ENCODE results near the gene KIFAP3.
"Not testable (repeated sequence)": the region's sequence is repeated elsewhere in the genome, so short reads cannot be mapped to it uniquely, and the experiment has no call there.

The KIFAP3 gene

GRCh38 chr1:170074250-170075157 is at the start of gene KIFAP3:
KIFAP3 (minus strand) TSS chr1:170074695; CDS start chr1:170074467, 228 bp downstream.
- in situ Hi-C loops (cut with MboI; ENCODE audit: low sequenced_read_pairs) = no loop called here

DNA sequence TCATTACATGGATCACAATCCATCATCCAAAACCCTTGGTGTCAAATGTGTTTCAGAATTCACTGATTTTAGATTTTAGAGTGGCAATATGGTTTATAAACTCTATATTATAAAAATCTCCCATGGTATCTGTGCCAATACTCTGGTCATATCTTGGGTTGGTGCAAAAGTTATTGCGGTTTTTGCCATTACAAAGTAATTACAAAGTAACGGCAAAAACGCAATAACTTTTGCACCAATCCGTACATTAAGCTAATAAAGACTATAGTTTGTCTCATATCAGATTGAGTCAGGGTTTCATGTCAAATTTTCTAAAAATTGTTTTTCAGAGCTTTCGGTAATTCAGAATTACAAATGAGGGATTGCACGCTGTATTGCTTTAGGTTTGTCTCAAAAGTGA is 47.9 kb upstream of the KIFAP3 start:
- in situ Hi-C loops (cut with MboI; ENCODE audit: low sequenced_read_pairs) = no loop called here

GRCh38 chr1:170114906-170115305 is 40.4 kb upstream of the KIFAP3 start:
- in situ Hi-C loops (cut with MboI; ENCODE audit: low sequenced_read_pairs) = no loop called here

DNA sequence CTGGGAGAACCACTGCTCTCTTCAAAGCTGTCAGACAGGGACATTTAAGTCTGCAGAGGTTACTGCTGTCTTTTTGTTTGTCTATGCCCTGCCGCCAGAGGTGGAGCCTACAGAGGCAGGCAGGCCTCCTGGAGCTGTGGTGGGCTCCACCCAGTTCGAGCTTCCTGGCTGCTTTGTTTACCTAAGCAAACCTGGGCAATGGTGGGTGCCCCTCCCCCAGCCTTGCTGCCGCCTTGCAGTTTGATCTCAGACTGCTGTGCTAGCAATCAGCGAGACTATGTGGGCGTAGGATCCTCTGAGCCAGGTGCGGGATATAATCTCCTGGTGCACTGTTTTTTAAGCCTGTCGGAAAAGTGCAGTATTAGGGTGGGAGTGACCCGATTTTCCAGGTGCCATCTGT is 38.6 kb upstream of the KIFAP3 start:
- in situ Hi-C loops (cut with MboI; ENCODE audit: low sequenced_read_pairs) = not testable (repeated sequence)

- in situ Hi-C loops (cut with MboI; ENCODE audit: low sequenced_read_pairs) = no loop called here
Measured at GRCh38 chr1:170097449-170097948, 23.0 kb upstream of the KIFAP3 start.

DNA sequence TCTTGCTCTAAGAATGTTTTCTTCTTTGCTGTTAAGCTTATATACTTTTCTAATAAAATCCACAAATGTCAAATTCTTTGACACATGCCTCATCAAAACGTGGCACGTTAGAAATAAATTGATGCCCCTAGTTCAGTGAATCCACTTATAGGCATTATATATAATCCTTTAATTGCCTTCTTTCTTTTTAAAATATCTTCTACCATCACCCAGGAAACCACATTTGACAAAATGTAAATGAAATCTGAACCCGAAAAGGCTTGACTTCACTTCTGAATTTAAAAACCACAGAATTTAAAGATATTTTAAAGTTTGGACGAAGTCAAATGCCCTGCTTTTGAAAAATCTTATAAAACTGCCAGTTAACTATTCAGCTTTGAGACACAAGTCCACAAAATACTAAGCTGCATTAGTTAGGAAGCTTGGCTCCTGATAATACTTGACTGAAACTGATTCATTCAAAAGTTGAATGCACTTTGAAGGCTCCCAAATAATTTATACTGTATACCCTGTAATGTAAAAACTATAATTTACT is 22.4 kb upstream of the KIFAP3 start:
- in situ Hi-C loops (cut with MboI; ENCODE audit: low sequenced_read_pairs) = no loop called here

- in situ Hi-C loops (cut with MboI; ENCODE audit: low sequenced_read_pairs) = no loop called here
Measured at GRCh38 chr1:170095976-170096748, 21.7 kb upstream of the KIFAP3 start.

GRCh38 chr1:170094697-170095616 is 20.5 kb upstream of the KIFAP3 start:
- in situ Hi-C loops (cut with MboI; ENCODE audit: low sequenced_read_pairs) = not testable (repeated sequence)

- in situ Hi-C loops (cut with MboI; ENCODE audit: low sequenced_read_pairs) = no loop called here
Measured at GRCh38 chr1:170086399-170087032, 12.0 kb upstream of the KIFAP3 start.

GRCh38 chr1:170085091-170085490 is 10.6 kb upstream of the KIFAP3 start:
- in situ Hi-C loops (cut with MboI; ENCODE audit: low sequenced_read_pairs) = no loop called here

GRCh38 chr1:170078610-170079189 is 4.2 kb upstream of the KIFAP3 start:
- in situ Hi-C loops (cut with MboI; ENCODE audit: low sequenced_read_pairs) = no loop called here

DNA sequence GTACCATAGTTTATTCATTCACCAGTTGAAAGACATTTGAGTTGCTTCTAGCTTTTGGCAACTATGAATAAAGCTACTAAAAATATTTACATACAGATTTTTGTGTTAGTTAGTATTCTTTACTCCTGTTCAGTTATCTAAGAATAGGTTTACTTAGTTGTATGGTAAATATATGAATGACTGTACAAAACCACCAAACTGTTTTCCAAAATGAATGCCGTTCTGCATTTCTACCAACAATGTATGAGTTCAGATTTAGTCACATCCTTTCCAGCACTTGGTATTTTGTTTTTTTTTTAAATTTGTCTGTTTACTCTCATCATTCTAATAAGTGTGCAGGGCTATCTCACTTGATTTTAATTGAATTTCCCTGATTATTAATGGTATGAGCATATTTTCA is 3.4 kb upstream of the KIFAP3 start:
- in situ Hi-C loops (cut with MboI; ENCODE audit: low sequenced_read_pairs) = no loop called here

- in situ Hi-C loops (cut with MboI; ENCODE audit: low sequenced_read_pairs) = not testable (repeated sequence)
Measured at GRCh38 chr1:170076952-170077351, 2.5 kb upstream of the KIFAP3 start.

- in situ Hi-C loops (cut with MboI; ENCODE audit: low sequenced_read_pairs) = no loop called here
Measured at GRCh38 chr1:170076199-170076598, 1.7 kb upstream of the KIFAP3 start.

DNA sequence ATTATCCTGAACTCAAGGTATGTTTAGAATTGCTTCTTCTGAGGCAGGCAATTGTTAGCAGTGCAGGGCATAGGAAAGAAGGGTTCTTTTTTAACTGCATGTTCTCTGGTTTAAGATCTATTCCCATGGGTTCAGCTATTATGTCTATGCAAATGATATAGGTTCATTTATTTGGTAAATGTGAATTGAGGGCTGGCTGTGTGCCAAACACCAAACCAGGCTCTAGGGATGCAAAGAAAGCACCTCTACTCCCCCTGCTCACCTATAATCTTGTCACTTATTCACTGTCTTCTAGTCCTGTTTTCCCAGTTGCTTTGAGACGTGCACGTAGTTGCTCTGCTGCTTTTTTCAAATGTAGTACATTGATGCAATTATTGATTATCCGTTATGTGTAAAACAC is 691 bp upstream of the KIFAP3 start:
- in situ Hi-C loops (cut with MboI; ENCODE audit: low sequenced_read_pairs) = no loop called here

DNA sequence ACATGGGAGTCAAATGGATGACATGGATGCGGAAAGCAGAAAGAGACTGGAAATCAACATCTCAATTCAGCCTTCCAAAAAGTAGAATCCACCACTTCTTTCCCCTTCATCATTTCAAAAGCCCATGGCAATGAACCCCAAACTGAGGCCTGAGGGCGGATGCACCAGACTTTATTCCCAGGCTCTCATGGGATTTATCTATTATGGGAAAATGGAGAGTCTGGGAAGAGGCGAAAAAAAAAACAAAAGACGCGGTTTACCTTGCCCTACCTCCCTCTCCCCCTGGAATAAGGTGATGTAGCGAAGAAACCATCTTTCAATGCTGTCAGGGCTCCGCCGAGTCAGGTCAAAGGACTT is 624 bp downstream of the KIFAP3 start:
- in situ Hi-C loops (cut with MboI; ENCODE audit: low sequenced_read_pairs) = no loop called here

GRCh38 chr1:170071378-170071777 is 3.1 kb downstream of the KIFAP3 start:
- in situ Hi-C loops (cut with MboI; ENCODE audit: low sequenced_read_pairs) = no loop called here

GRCh38 chr1:170068923-170069322 is 5.6 kb downstream of the KIFAP3 start:
- in situ Hi-C loops (cut with MboI; ENCODE audit: low sequenced_read_pairs) = no loop called here

DNA sequence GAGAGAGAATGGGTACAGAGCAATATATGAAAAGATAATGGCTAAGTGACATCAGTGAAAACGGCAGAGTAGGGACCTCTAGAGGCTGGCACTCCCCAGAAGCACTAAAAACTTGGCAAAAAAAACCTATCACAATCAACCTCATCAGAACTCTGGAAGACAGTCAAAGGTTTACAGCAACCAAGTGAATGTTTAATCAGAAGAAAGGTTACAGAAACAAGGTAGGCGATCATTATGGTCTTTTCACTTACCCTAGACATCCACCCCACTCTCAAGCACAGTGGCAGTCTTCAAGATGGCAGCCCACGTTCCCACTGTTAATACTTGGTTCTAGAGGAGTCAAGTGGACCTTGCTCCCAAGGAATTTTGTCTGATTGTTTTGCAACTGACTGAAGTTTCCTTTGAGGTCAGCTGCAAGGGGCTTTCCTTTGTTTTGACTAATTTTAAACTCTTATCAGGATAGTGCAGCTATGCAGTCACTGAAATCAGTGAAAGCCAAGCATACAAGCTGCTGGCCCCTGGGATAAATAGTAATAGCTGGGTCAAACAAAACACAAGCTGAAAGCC is 7.2 kb downstream of the KIFAP3 start:
- in situ Hi-C loops (cut with MboI; ENCODE audit: low sequenced_read_pairs) = no loop called here
